Raji (cell line): Measurements from ENCODE around the gene DSTN.
A peak's percentile ranks its signal among the peaks of the same experiment; 100 is the strongest.

Experiments
- POLR2A ChIP-seq: IDR thresholded peaks from 2 replicates; pipeline ENCODE4 v1.6.1; 2011; ENCODE audit warnings: low read depth, low read length, control low read depth; ENCODE audit not compliant: insufficient read depth

Gene DSTN

DNA sequence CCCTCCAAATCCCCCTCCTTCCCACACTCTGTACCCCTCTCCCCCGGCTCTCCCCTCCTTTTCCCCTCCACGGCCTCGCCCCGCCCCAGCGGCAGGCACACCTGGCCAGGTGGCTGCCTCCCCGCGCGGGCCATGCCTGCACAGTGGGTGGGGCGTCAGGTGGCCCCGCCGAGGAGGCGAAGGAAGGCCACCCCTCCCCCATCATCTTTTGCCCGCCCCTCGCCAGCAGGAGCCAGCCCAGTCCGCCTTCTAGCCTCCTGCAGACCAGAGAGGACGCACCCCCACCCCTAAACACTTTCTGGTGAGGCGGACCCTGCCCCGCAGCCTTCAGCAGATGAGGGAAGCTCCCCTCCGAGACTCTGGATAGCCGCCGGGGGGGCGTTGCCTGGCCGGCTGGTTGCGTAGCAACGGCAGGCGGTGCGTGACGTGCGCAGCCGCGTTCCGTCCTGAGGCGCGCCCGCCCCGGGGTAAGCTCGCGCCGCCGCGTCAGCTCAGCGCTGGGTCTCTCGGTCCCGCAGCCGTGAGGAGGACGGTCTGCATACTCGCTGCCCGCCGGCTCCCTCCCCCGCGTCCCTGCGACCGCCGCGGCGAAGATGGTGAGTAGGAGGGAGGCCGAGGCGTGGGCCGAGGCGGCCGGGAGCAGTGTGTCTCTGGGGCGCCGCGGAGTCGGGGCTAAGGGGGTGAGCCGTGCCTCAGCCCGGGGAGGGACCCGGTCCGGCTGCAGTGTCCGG is at the start of gene DSTN:
Gene DSTN (plus strand): TSS at position 460 of the 731 bp plus-strand sequence. CDS start 134 bp downstream, at position 594.
- peak; percentile 84 for TF ChIP-seq POLR2A

DNA sequence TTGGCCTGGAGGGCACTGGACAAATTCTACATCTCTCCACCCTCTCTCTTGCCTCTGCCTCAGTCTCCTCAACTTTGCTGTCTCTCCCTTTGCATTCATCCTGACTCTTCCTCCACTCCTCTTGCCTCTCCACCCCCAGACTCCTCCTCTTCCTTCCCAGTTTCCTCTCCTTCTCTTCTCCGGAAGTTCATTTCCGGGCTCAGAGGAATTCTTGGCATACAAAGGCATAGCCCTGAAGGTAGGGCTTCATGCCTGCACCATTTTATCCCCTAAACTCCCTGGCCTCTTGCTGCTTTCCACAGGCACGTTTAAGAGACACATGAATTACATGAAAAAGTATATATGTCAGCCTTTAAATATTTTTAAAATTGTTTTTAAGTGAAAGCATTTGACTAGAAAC is 49.3 kb upstream of the DSTN start:
- TF ChIP-seq POLR2A, result no peak

DNA sequence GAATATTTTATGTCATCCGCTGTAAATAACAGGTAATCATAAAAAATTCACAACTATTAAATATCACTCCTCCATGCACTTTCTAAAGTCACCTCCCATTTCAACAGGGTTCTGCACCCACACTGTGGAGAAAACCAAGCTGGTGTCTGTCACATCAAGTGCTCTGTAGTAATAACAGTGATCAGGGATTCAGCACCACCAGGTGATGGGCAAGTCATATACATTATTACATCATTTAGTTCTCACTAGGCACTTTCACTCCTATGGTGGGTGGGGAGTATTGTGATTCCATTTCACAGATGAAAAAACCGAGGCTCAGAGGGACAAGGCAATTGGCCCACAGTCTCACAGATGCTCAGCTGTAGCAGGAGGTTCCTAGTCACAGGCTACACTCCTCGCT is 47.3 kb upstream of the DSTN start:
- no peak for TF ChIP-seq POLR2A

DNA sequence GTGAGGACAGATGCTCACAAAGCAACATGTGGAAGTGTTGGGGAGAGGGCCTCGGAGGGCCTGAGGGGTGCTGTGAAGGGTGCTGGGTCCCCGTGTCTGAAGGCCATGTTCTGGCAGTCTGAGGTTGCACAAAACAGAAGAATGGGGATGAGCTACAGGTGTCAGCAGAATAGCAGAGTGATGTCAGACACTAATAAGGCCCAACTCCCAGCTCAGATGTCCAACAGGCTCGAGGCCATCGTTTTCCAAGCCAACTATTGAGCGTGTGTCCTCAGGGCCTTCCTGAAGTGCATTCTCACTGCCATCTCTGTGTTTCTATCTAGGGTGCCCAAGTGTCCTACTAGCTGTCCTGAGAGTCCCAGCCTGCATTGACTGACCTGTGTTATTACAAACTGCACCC is 46.5 kb upstream of the DSTN start:
- TF ChIP-seq POLR2A, result no peak

DNA sequence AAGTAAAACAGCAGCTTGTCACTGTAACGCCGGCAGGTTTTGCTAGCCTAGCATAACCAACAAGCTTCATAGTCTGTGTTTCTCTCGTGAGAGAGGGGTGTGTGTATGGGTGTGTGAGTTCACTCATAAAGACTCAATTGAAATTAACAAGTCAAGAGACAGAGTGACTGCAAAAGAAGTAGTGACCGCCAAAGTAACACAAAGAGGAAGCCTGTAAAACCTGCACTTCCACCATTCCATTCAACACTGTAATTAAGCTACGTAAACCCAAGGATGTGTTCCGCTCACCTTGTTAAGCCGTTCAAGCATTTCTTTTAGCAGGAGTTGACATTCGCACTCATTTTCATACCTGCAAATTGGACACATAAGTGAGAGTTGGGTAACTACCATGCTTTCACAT is 45.3 kb upstream of the DSTN start:
- TF ChIP-seq POLR2A, result no peak

DNA sequence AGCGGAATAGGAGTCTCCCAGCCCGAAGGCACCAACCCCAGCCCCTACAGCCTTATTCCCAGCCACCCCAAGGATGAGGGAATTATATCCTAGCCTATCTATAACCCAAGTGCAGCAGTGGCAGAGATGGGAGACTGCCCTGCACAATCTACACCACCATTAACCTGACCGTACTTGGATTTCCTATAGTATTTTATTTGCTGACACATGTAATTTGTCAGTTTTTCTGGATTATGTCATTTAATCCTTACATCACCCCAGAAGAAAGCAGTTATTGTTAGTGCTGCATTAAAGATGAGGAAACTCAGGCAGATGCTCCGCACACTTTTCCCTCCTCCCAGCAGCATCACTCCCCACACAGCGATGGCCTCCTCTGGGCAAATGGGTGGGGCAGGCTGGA is 44.7 kb upstream of the DSTN start:
- no peak for TF ChIP-seq POLR2A

DNA sequence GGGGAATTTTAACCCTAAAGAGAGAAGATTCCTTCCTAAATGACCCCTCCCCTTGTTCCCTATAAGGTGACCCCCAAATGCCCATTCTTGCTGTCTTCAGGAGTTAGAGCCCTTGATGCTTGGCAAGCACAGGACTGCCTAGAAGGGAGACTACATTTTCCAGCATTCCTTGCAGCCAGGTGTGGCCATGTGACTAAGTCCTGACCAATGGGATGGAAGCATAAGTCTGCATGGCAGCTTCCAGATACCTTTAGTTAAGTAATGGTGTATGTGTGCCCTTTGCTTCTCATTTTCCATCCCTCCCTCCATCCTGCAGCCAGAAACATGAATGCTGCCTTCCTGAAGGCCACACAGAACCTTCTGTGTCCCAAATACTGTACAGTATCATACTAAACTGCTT is 44.2 kb upstream of the DSTN start:
- TF ChIP-seq POLR2A, result no peak

DNA sequence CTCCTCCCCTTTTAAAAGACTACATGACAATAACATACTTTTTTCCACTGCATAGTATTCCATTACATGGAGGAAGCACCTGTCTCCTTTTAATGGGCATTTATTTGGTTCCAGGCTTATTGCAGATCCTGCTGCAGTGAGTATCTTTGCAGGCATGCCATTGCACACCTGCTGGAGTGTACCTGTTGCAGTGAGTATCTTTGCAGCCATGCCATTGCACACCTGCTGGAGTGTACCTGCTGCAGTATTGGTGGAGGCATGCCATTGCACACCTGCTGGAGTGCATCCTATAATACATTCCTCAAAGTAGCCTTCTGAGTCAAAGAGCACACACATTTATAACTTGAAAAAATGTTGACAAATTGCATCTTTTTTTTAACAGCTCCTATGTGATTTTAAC is 40.3 kb upstream of the DSTN start:
- TF ChIP-seq POLR2A, result no peak

DNA sequence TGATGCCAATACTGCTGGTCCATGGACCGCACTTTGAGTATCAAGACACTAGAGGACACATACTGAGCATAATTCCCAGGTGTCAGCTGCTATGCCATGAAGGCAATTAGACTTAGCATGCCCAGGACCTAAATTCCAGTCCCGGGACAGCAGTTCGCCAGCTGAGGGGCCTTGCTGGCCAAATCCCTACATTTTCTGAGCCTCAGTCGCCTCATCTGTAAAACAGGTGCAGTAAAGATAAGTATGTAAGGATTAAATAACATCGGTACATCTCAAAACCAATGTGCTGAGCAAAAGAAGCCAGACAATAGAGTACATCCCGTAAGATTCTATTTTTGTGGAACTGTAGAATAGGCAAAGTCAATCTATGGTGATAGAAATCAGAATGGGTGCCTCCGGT is 39.7 kb upstream of the DSTN start:
- no peak for TF ChIP-seq POLR2A

DNA sequence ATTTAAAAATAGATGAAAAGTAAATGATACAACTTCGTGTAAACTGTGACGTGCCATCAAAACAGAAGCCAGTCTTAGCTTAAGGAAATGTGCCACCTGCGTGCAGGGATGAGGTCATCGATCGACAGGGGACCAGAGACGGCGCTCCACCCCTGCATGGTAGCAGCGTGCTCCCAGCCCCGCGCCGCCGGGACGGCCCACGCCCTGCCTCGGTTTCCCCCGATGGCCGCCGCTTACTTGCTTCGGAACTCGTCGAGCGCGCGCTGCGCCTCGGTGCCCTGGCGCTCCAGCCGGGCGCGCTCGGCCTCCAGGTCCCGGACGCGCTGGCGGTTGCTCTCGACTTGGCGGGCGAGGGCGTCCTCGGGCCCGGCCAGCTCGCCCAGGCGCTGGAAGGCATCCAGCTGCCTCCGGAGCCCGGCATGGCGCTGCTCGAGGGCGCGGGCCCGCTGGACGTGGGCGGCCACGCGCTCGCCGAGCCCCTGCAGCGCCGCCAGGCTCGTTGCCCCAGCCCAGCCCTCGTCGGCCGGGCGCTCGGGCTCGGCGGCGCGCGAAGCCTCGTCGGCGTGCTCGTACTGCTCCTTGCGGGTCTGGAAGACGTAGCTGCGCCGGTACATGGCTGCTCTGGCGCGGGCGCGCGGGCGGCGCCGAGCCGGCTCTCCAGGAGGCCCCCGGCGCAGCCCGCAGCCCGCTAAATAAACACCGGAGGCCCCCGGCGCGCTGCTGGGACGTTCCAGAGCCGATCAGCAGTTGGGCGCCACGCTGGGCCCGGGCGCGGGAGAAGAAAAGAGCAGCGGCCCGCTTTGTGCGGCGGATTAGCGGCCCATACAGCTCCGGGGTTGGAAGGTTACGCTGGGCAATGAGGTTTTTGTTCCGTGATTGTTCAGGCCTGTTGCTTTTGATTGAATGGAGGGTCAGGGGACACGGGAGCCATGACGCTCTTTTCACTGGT is 38.9 kb upstream of the DSTN start, which contains the start of gene BFSP1:
Gene BFSP1 (minus strand): TSS at position 664 of the 949 bp plus-strand sequence. CDS start 50 bp downstream, at position 614.
- no peak for TF ChIP-seq POLR2A

DNA sequence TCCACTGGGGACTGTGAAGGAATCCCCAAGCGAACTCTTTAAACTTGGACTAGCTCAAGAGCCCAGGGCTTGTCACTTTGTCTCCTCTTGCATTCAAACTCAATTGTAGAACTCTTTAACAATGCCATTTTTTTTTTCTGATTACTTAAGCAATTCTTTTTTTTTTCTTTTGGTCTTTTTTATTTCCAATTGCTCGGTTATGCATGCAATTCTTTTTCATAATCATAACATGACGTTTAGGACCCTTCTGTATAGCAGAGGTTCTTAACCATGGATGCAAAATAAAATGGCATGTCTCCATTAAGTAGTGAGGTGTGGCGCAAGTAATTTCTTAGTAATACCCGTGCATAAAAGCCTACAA is 38.2 kb upstream of the DSTN start:
- TF ChIP-seq POLR2A, result no peak

DNA sequence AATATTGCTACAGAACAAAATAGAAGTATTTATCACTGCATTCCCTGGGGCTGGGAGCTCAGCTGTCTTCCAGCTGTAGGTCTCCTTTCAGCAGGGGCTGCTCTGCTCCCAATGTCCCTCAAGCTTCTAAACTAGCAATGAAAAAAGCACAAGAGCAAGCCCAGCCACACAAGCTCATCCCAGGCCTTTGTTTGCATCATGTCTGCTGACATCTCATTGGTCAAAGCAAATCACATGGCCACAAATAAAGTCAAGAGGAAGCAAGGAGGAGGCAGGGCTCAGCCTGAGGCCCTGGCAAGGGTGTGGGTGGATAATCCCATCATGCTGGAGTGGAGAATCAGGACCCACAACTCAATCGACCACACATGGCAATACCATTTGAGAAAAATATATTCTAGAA is 36.5 kb upstream of the DSTN start:
- TF ChIP-seq POLR2A, result no peak

DNA sequence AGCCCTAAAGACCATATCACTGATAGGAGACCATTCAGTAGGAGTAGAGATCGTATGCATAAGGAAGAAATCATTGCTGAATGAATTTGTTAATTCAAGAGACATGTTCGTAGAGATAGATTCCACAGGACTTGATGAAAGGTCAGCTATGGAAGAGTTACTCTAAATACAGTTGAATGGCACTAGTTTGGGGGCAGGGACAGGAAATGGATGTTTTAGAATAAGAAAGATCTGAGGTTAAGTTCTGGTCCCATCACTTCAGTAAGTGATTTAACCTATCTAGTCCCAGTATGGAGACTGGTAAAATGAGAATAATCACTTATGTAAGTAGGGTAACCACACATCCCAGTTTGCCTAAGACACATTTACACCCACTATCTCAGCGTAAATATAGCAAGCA is 35.8 kb upstream of the DSTN start:
- no peak for TF ChIP-seq POLR2A

DNA sequence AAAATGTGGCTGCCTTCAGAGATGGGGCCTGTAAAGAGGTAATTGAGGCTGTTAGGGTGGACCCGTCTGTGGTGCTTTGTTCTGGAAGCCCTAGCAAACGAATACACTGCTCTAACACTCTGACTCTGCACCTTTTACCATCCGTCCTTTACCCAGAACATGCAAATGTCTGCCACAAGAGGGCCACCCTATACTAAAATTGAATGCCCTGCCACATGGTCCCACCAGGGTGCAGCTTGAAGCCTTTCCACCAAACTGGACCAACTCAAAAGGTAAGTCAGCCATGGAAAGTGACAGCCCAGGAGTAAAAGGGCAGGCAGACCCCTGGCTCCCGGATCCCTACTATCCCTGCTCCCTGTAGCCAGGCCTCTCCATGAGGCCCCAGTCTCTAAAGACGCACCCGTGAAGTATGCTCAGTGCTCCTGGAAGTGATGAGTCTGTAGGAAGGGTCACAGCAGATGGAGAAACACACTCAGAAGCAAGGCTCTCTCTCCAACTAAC is 32.9 kb upstream of the DSTN start:
- TF ChIP-seq POLR2A, result no peak

DNA sequence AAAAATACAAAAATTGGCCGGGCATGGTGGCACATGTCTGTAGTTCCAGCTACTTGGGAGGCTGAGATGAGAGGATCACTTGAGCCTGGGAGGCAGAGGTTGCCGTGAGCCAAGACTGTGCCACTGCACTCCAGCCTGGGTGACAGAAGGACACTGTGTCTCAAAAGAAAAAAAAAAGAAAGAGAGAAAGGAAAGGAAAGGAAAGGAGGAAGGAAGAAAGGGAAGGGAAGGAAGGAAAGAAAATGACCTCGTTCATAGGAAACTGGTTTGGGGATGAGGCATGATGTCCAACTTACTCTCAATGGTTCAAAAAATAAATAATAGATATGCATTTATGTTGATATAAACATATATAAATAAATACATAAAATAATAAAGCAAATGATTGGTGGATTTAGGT is 31.9 kb upstream of the DSTN start:
- no peak for TF ChIP-seq POLR2A
